HEK293T (cell line): ENCODE data around the gene ZFP62.
A peak's percentile ranks its signal among the peaks of the same experiment; 100 is the strongest.

Source experiments
- CTCF ChIA-PET: fragments of 350-600 bp; formaldehyde crosslinking; extraction: SDS; loops from one replicate; lab custom pipeline; 2021; ENCODE audit warnings: antibody characterized with exemption, inconsistent platforms; lab: Yijun Ruan, JAX
- POLR2A ChIA-PET: fragments of 350-600 bp; formaldehyde crosslinking; extraction: SDS; loops from one replicate; lab custom pipeline; 2020; ENCODE audit warnings: antibody characterized with exemption, inconsistent platforms; lab: Yijun Ruan, JAX
- DNase-seq: peaks from one replicate; pipeline ENCODE4 v3.0.0; 2012; ENCODE audit warnings: mixed read lengths; ENCODE audit errors: extremely low spot score
- ARNT ChIP-seq: fragments of 450-650 bp; IDR thresholded peaks from 2 replicates; pipeline ENCODE4 v1.6.1; 2017; ENCODE audit warnings: mild to moderate bottlenecking
- BHLHE40 ChIP-seq: fragments of 450-650 bp; IDR thresholded peaks from 2 replicates; pipeline ENCODE4 v1.6.1; 2016; ENCODE audit warnings: mild to moderate bottlenecking, moderate library complexity, borderline replicate concordance
- CTBP1 ChIP-seq: fragments of 450-650 bp; IDR thresholded peaks from 2 replicates; pipeline ENCODE4 v1.6.1; 2016; ENCODE audit warnings: borderline replicate concordance
- ELF4 ChIP-seq: fragments of 450-650 bp; IDR thresholded peaks from 2 replicates; pipeline ENCODE4 v1.6.1; 2017; ENCODE audit warnings: antibody characterized with exemption
- FOXA1 ChIP-seq: fragments of 450-650 bp; IDR thresholded peaks from 2 replicates; pipeline ENCODE4 v1.6.1; 2016; ENCODE audit warnings: mild to moderate bottlenecking
- FOXK2 ChIP-seq: fragments of 450-650 bp; IDR thresholded peaks from 2 replicates; pipeline ENCODE4 v1.6.1; 2016; ENCODE audit warnings: mild to moderate bottlenecking
- FOXM1 ChIP-seq: fragments of 450-650 bp; IDR thresholded peaks from 2 replicates; pipeline ENCODE4 v1.6.1; 2017; ENCODE audit warnings: mild to moderate bottlenecking, borderline replicate concordance
- HDGF ChIP-seq: fragments of 450-650 bp; IDR thresholded peaks from 2 replicates; pipeline ENCODE4 v1.6.1; 2017; ENCODE audit warnings: antibody characterized with exemption, borderline replicate concordance
- L3MBTL2 ChIP-seq: fragments of 450-650 bp; conservative IDR thresholded peaks from 2 replicates; pipeline ENCODE4 v1.6.1; 2016; ENCODE audit warnings: mild to moderate bottlenecking
- LEF1 ChIP-seq: fragments of 450-650 bp; IDR thresholded peaks from 2 replicates; pipeline ENCODE4 v1.6.1; 2017; ENCODE audit warnings: mild to moderate bottlenecking, borderline replicate concordance
- NFRKB ChIP-seq: fragments of 450-650 bp; IDR thresholded peaks from 2 replicates; pipeline ENCODE4 v1.6.1; 2016; ENCODE audit warnings: mild to moderate bottlenecking, moderate library complexity
- SP1 ChIP-seq: fragments of 450-650 bp; IDR thresholded peaks from 2 replicates; pipeline ENCODE4 v1.6.1; 2017
- SUZ12 ChIP-seq: fragments of 450-650 bp; IDR thresholded peaks from 2 replicates; pipeline ENCODE4 v1.6.1; 2016; ENCODE audit warnings: mild to moderate bottlenecking
- TARDBP ChIP-seq: fragments of 450-650 bp; IDR thresholded peaks from 2 replicates; pipeline ENCODE4 v1.6.1; 2016
- ZNF384 ChIP-seq: fragments of 450-650 bp; IDR thresholded peaks from 2 replicates; pipeline ENCODE4 v1.6.1; 2016
- TF ChIP-seq, protein P1 (sequence below): fragments of 450-650 bp; IDR thresholded peaks from 2 replicates; pipeline ENCODE4 v1.6.1; 2016

The ZFP62 gene

DNA sequence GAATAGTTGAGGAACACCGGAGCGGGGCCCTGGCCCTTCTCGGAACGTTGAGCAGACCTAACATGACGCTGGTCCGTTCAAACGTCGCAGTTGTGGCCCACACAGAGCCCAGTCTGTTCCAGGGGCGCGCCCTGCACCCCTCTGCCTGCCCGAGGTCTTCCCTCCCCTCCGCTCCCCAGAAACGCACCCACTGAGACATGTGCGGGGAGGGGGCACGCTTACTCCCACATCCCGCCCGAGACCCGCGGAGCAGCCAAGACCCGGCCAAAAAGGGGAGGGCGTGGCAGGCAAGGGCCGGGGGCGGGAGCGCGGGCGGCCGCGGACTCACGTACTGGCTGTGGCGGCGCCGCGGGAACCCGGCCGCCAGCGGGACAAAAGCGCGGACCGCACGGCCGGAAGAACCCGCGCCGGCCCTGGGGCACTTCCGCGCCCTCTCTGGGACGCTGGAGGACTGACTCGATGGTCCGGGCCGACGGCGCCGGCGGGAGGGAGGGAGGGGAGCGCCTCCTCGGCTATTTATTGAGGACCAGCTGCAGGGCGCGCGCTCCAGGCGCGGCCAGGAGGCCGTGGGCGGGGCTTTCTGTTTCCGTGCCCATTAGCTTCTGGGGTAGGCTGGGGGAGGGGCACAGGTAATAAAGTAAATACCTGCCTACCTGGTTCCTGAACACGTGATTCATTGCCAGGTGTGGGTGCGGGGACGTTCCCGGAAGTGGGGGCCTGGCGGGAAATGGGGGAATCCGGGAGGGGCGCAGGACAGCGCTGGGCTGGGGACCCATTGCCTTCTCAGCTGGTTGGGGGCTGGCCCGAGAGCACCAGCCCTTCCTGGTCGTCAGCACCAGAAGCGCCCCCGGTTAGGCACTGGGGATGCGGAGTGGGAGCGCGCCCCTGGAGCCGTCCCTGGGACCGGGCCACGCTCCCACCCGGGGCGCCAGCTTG, at the start of gene ZFP62:
TSS of gene ZFP62 (minus strand) at position 390 of the 936 bp plus-strand sequence. CDS start at position 333, 57 bp downstream.
- ChIA-PET CTCF (interaction anchor here (0.9 kb wide), 1 partner anchor 307 kb away, joined by 3 read pairs; no protein-coding TSS in a partner anchor), POLR2A (interaction anchor here (0.5 to 3.4 kb wide), 10 partner anchors 8 to 226 kb away, joined by 3 to 20 read pairs (median 4); partner anchors contain the start of gene MGAT1)
- TF ChIP-seq FOXM1 (no peak), NFRKB (no peak), ARNT (no peak), FOXA1 (no peak), CTBP1 (peak; percentile 55), TARDBP (no peak), SP1 (no peak), BHLHE40 (no peak), ELF4 (peak; percentile 36; the same call in 1 of the 2 replicates), FOXK2 (no peak), HDGF (no peak), SUZ12 (no peak), L3MBTL2 (peak; percentile 57), LEF1 (no peak)
- TF ChIP-seq, protein P1, sequence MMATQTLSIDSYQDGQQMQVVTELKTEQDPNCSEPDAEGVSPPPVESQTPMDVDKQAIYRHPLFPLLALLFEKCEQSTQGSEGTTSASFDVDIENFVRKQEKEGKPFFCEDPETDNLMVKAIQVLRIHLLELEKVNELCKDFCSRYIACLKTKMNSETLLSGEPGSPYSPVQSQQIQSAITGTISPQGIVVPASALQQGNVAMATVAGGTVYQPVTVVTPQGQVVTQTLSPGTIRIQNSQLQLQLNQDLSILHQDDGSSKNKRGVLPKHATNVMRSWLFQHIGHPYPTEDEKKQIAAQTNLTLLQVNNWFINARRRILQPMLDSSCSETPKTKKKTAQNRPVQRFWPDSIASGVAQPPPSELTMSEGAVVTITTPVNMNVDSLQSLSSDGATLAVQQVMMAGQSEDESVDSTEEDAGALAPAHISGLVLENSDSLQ: no peak
- DNase-seq: peak; percentile 96

DNA sequence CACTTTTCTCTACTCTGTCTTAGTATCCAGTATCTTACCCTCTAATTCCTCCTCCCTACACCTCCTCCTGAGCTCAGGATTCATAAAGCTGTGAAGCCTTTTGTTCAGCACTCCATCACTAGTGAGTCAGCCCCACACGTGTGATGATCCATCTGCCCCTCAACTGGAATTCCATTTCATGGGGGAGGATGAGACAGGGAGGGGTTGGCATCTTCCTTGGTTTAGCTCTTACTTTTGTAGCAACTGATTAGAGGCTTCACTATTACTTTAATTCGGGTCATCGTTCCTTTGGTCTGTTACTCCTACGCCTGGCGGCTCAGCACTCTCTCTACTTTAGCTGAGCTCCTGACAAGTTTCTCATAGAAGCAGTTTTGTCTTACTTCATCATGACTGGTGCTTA, 49.7 kb upstream of the ZFP62 start:
- DNase-seq: no peak
- ChIA-PET POLR2A (no interaction called here), CTCF (no interaction called here)
- TF ChIP-seq FOXA1: no peak
- no peak for TF ChIP-seq TARDBP
- no peak for TF ChIP-seq CTBP1
- no peak for TF ChIP-seq SP1
- TF ChIP-seq FOXM1: no peak
- TF ChIP-seq, protein P1: no peak

DNA sequence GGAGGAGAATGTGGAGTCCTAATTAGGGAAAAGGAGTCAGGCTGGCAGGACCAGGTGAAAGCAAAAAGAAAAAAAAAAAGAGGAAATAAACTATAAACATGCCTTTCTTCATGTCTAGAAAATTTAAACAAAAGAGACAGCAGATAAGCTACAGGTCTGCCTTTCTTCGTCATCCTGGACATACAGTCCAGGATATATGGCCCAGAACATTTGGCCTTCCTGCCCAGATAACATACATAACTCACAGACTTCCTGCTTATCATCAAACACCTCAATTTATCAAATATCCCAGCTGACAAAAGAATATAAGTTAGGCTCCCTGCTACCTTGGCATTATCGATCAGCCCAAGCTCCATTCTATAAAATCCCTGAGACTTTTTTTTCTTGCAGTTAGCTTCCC, 49.1 kb upstream of the ZFP62 start:
- no peak for TF ChIP-seq BHLHE40
- no peak for TF ChIP-seq ARNT
- no peak for TF ChIP-seq LEF1
- ChIA-PET POLR2A (no interaction called here), CTCF (no interaction called here)
- DNase-seq: no peak

DNA sequence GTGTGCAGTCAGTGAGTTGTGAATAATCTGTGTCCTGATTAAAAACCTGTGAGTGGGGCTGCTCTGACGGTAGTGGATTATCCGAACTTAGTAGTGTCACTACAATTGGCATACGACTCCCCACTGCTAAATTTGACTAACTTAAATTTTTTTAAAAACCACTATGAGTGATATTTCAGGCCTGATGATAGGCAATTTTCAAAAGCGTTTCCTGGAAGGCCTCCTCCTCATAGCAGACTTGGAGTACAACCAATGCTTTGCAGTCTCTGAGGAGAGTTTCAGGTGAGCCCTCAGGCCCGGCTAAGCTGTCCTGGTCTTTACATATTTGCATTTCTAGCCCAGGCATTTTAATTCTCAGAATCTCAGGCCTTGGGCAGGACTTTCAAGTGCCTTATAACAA, 48.7 kb upstream of the ZFP62 start:
- ChIA-PET POLR2A (no interaction called here), CTCF (no interaction called here)
- no peak for DNase-seq
- no peak for TF ChIP-seq HDGF
- TF ChIP-seq, protein P1: no peak
- no peak for TF ChIP-seq TARDBP
- TF ChIP-seq SP1: no peak
- no peak for TF ChIP-seq CTBP1
- TF ChIP-seq ARNT: no peak
- TF ChIP-seq ELF4: no peak
- no peak for TF ChIP-seq ZNF384
- no peak for TF ChIP-seq FOXA1
- TF ChIP-seq L3MBTL2: no peak
- no peak for TF ChIP-seq FOXK2
- TF ChIP-seq SUZ12: no peak
- no peak for TF ChIP-seq BHLHE40

DNA sequence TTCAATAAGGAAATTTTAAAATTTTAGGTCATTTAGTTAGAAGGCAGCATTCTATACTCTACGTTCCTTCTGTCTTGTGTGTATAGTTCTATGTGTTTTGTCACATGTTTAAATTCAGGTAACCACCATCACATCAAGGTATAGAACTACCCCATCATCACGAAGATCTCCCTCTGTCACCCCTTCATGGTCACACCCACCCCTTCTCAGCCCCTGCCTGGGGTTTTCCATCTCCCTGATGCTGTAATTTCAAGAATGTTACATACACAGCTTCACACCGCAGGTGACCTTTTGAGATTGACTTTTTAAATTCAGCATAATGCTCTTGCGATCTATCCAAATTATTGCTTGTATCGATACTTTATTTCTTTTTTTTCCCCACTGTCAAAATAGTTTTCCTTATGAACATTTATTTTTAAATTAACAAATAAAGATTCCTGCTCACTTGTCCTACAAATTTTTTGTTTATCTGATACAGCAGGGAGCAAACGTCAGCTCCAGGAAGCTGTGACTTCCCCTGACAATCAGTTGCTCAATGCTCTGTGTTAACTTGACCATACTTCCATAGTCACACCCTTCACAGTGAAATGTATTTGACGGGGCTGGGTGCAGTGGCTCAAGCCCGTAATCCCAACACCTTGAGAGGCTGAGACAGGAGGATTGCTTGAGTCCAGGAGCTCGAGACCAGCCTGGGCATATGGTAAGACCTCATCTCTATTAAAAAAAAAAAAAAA, 48.1 kb upstream of the ZFP62 start:
- CTCF ChIA-PET: interaction anchor here (0.8 kb wide), 1 partner anchor 36 kb away, joined by 4 read pairs; no protein-coding TSS in a partner anchor
- POLR2A ChIA-PET: no interaction called here
- DNase-seq: no peak
- no peak for TF ChIP-seq ARNT
- no peak for TF ChIP-seq CTBP1
- TF ChIP-seq ZNF384: no peak
- TF ChIP-seq ELF4: no peak
- no peak for TF ChIP-seq NFRKB
- no peak for TF ChIP-seq L3MBTL2
- TF ChIP-seq TARDBP: no peak
- no peak for TF ChIP-seq BHLHE40
- TF ChIP-seq SUZ12: no peak
- no peak for TF ChIP-seq FOXK2
- TF ChIP-seq FOXA1: no peak
